HepG2 (cell line): ENCODE results near the gene ZBTB46. TPM values are rescaled to one million over a fixed set of nuclear protein-coding genes. Genes with fewer than 3 reads are reported as not detected.

Source experiments
- CENPT ChIP-seq: sonication (generic); formaldehyde crosslinking; IDR thresholded peaks from 2 replicates; pipeline ENCODE4 v1.8.0; 2022; ENCODE audit warnings: low read depth, mild to moderate bottlenecking, moderate library complexity, missing genetic modification reagents
- GLMP ChIP-seq: sonication (generic); formaldehyde crosslinking; IDR thresholded peaks from 2 replicates; pipeline ENCODE4 v1.9.0; 2021; ENCODE audit warnings: missing genetic modification reagents, mild to moderate bottlenecking, borderline replicate concordance
- HMGXB4 ChIP-seq, 2 experiments: sonication (generic) in 1 of 2; formaldehyde crosslinking in 1 of 2; IDR thresholded peaks; 2 replicates each; pipeline versions ENCODE4 v1.4.0 to v1.6.1; 2018 to 2020; ENCODE audit warnings: missing genetic modification reagents in 2 of 2, borderline replicate concordance in 1 of 2, low read depth in 1 of 2, mild to moderate bottlenecking in 1 of 2, missing biosample characterization in 1 of 2
- HOXD1 ChIP-seq: sonication (generic); formaldehyde crosslinking; IDR thresholded peaks from 2 replicates; pipeline ENCODE4 v1.5.0; 2020; ENCODE audit warnings: missing genetic modification reagents
- IRF1 ChIP-seq: sonication (generic); formaldehyde crosslinking; IDR thresholded peaks from 2 replicates; pipeline ENCODE4 v1.4.0; 2020; ENCODE audit warnings: low read depth, mild to moderate bottlenecking, missing genetic modification reagents
- ISX ChIP-seq: sonication (generic); formaldehyde crosslinking; conservative IDR thresholded peaks from 2 replicates; pipeline ENCODE4 v1.5.0; 2020; ENCODE audit warnings: missing genetic modification reagents
- JARID2 ChIP-seq: sonication (generic); formaldehyde crosslinking; IDR thresholded peaks from 2 replicates; pipeline ENCODE4 v1.8.1; 2023; ENCODE audit warnings: missing genetic modification reagents, inconsistent platforms; ENCODE audit not compliant: insufficient replicate concordance
- KMT2A ChIP-seq: sonication (generic); formaldehyde crosslinking; IDR thresholded peaks from 2 replicates; pipeline ENCODE4 v1.4.0; 2020; ENCODE audit warnings: missing genetic modification reagents
- MTERF4 ChIP-seq: sonication (generic); formaldehyde crosslinking; IDR thresholded peaks from 2 replicates; pipeline ENCODE4 v1.8.0; 2023; ENCODE audit warnings: mild to moderate bottlenecking, missing genetic modification reagents
- NCOA5 ChIP-seq: sonication (generic); formaldehyde crosslinking; IDR thresholded peaks from 2 replicates; pipeline ENCODE4 v1.4.0; 2020; ENCODE audit warnings: missing genetic modification reagents
- PBX3 ChIP-seq: sonication (generic); formaldehyde crosslinking; IDR thresholded peaks from 2 replicates; pipeline ENCODE4 v1.8.1; 2023; ENCODE audit warnings: missing genetic modification reagents, inconsistent platforms, borderline replicate concordance
- RBM22 ChIP-seq: fragments of 200-400 bp; formaldehyde crosslinking; optimal IDR thresholded peaks from 2 replicates; pipeline ENCODE3; 2017; ENCODE audit warnings: mild to moderate bottlenecking, low read length, moderate library complexity
- ZFP82 ChIP-seq: sonication (generic); formaldehyde crosslinking; IDR thresholded peaks from 2 replicates; pipeline ENCODE4 v1.5.1; 2020; ENCODE audit warnings: mild to moderate bottlenecking, missing genetic modification reagents, borderline replicate concordance
- ZMYM3 ChIP-seq: sonication (generic); formaldehyde crosslinking; IDR thresholded peaks from 2 replicates; pipeline ENCODE4 v1.5.1; 2020; ENCODE audit warnings: mild to moderate bottlenecking, missing genetic modification reagents
- ZNF205 ChIP-seq: IDR thresholded peaks from 2 replicates; pipeline ENCODE4 v1.6.1; 2018; ENCODE audit warnings: missing biosample characterization, missing genetic modification reagents
- ZNF251 ChIP-seq: sonication (generic); formaldehyde crosslinking; IDR thresholded peaks from 2 replicates; pipeline ENCODE4 v1.9.0; 2021; ENCODE audit warnings: mild to moderate bottlenecking, missing genetic modification reagents
- ZNF510 ChIP-seq: sonication (generic); formaldehyde crosslinking; IDR thresholded peaks from 2 replicates; pipeline ENCODE4 v1.4.0; 2020; ENCODE audit warnings: low read depth, mild to moderate bottlenecking, missing genetic modification reagents
- ZNF512 ChIP-seq: sonication (generic); formaldehyde crosslinking; IDR thresholded peaks from 2 replicates; pipeline ENCODE4 v1.4.0; 2020; ENCODE audit warnings: mild to moderate bottlenecking, missing genetic modification reagents
- ZNF7 ChIP-seq: IDR thresholded peaks from 2 replicates; pipeline ENCODE4 v1.6.1; 2016; ENCODE audit warnings: missing biosample characterization, missing genetic modification reagents
- ZNF703 ChIP-seq: sonication (generic); formaldehyde crosslinking; IDR thresholded peaks from 2 replicates; pipeline ENCODE4 v1.5.1; 2020; ENCODE audit warnings: missing genetic modification reagents, mild to moderate bottlenecking, moderate library complexity, borderline replicate concordance
- ZSCAN20 ChIP-seq: sonication (generic); formaldehyde crosslinking; IDR thresholded peaks from 2 replicates; pipeline ENCODE4 v1.4.0; 2020; ENCODE audit warnings: missing genetic modification reagents, mild to moderate bottlenecking, borderline replicate concordance
- polyA plus RNA-seq, 8 experiments: library from polyadenylated mRNA; depleted of rRNA in 3 of 8; stranded (reverse) in 7 of 8; unstranded in 1 of 8; fragments of >200 nt; fragmentation: Illumina TruSeq in 4 of 8; extraction: Trizol in 4 of 8; gene quantifications; 2 replicates each; pipeline versions ENCODE4 v1.2.1 to v1.2.3, GENCODE V29; 2011 to 2016; ENCODE audit warnings: low read depth in 4 of 8, missing spikeins in 1 of 8, mixed read lengths in 1 of 8; ENCODE audit not compliant: insufficient read depth in 1 of 8
- total RNA-seq, 5 experiments: library from RNA; depleted of rRNA; stranded (reverse); fragments of >200 nt; fragmentation: Illumina TruSeq; extraction: Trizol; gene quantifications; 2 replicates each; pipeline ENCODE4 v1.2.3, GENCODE V29; 2016; ENCODE audit warnings: low read depth in 1 of 5

The ZBTB46 gene
- total and polyA plus RNA-seq, 2 of the 13 experiments (the other 11 are each of a cell fraction or from before 2014, with no cell fraction given) = 1.6 to 13.5 TPM

GRCh38 chr20:63859166-63859699, 28.2 kb upstream of the ZBTB46 start (continued):
- no peak for TF ChIP-seq GLMP (CRISPR knock-in tag)
- TF ChIP-seq ZNF512 (CRISPR knock-in tag) = peak; percentile 2; the same call in 1 of the 2 replicates
- TF ChIP-seq RBM22 = peak; percentile 83
- 0 out of 2 replicates have a peak, but pooled peaks have one; percentile 1 for TF ChIP-seq MTERF4
- TF ChIP-seq CENPT (CRISPR knock-in tag) = 0 out of 2 replicates have a peak, but pooled peaks have one; percentile 68
- TF ChIP-seq IRF1 (CRISPR knock-in tag) = no peak
- no peak for TF ChIP-seq ZMYM3
- no peak for TF ChIP-seq ZFP82 (CRISPR knock-in tag)
- no peak for TF ChIP-seq KMT2A (CRISPR knock-in tag)
- TF ChIP-seq JARID2 (CRISPR knock-in tag) = no peak
- no peak for TF ChIP-seq PBX3
- TF ChIP-seq ZSCAN20 (CRISPR knock-in tag) = 0 out of 2 replicates have a peak, but pooled peaks have one; percentile 10
- TF ChIP-seq ZNF7 = 0 out of 2 replicates have a peak, but pooled peaks have one; percentile 11
- 0 out of 2 replicates have a peak, but pooled peaks have one; percentile 91 for TF ChIP-seq ISX (CRISPR knock-in tag)
- TF ChIP-seq NCOA5 (CRISPR knock-in tag) = 0 out of 2 replicates have a peak, but pooled peaks have one; percentile 73
- TF ChIP-seq ZNF205 = 0 out of 2 replicates have a peak, but pooled peaks have one; percentile 5
- 0 out of 2 replicates have a peak, but pooled peaks have one; percentile 2 for TF ChIP-seq HOXD1 (CRISPR knock-in tag)
- TF ChIP-seq HMGXB4 (CRISPR knock-in tag; IDR thresholded peaks at IDR 0.05; ENCODE audit: borderline replicate concordance in 1 of 2, low read depth in 1 of 2) = peak in 1 of 2 experiments; percentile 3; a peak in 1 of 4 replicates
- TF ChIP-seq ZNF510 = no peak
- 0 out of 2 replicates have a peak, but pooled peaks have one; percentile 86 for TF ChIP-seq ZNF251
- TF ChIP-seq ZNF703 (CRISPR knock-in tag) = no peak
